Vagina (tissue), 2 donors: ENCODE results near the gene TBC1D17. TPM values are rescaled to one million over a fixed set of nuclear protein-coding genes. Genes with fewer than 3 reads are reported as not detected.

Experiments used
- DNase-seq, 2 donors: peaks; one replicate each; pipeline ENCODE4 v3.0.0-alpha.2; 2017; ENCODE audit errors: extremely low spot score in 2 of 2
- H3K27ac ChIP-seq: fragments of 200-600 bp; sonication (generic); one replicate; pipeline ENCODE4 v1.5.1; 2019
- H3K27me3 ChIP-seq: fragments of 200-600 bp; sonication (generic); one replicate; pipeline ENCODE4 v1.5.1; 2019
- H3K36me3 ChIP-seq, 2 donors: fragments of 200-600 bp; sonication (generic); one replicate each; pipeline ENCODE4 v1.5.1; 2017 to 2019
- H3K4me1 ChIP-seq: fragments of 200-600 bp; sonication (generic); one replicate; pipeline ENCODE4 v1.5.1; 2019
- H3K4me3 ChIP-seq, 2 donors: fragments of 200-600 bp; sonication (generic); 1 replicate in 1 of 2; 2 replicates in 1 of 2; pipeline ENCODE4 v1.5.1; 2016 to 2019
- H3K9me3 ChIP-seq: fragments of 200-600 bp; sonication (generic); one replicate; pipeline ENCODE4 v1.5.1; 2019
- POLR2A ChIP-seq, 2 donors: fragments of 450-650 bp; IDR thresholded peaks; one replicate each; pipeline ENCODE4 v1.6.1; 2017; ENCODE audit warnings: antibody characterized with exemption in 2 of 2, mild to moderate bottlenecking in 2 of 2, moderate library complexity in 2 of 2
- POLR2AphosphoS5 ChIP-seq, 2 donors: sonication (generic); formaldehyde crosslinking; IDR thresholded peaks; one replicate each; pipeline ENCODE4 v1.9.0; 2017; ENCODE audit warnings: antibody characterized with exemption in 2 of 2, mild to moderate bottlenecking in 2 of 2, low read depth in 1 of 2; ENCODE audit not compliant: insufficient read depth in 1 of 2
- intact Hi-C: fragments of 100-400 bp; cut with DNase I; formaldehyde crosslinking; loops from one replicate; pipeline ENCODE4 v1.15.1; 2023
- total RNA-seq: library from RNA; depleted of rRNA; stranded (reverse); fragments of >200 nt; gene quantifications from one replicate; pipeline ENCODE4 v1.2.3, GENCODE V29; 2016
- TF ChIP-seq, protein P1 (sequence below), 3 experiments: fragments of 450-650 bp in 2 of 3; fragments of 200-600 bp in 1 of 3; sonication (generic) in 1 of 3; IDR thresholded peaks; one replicate each; pipeline ENCODE4 v1.5.1; 2017 to 2019; ENCODE audit warnings: antibody characterized with exemption in 3 of 3, mild to moderate bottlenecking in 2 of 3, moderate library complexity in 2 of 3

TBC1D17 gene
- total RNA-seq, 1 donor from 2014 or later, result 34.9 TPM

DNA sequence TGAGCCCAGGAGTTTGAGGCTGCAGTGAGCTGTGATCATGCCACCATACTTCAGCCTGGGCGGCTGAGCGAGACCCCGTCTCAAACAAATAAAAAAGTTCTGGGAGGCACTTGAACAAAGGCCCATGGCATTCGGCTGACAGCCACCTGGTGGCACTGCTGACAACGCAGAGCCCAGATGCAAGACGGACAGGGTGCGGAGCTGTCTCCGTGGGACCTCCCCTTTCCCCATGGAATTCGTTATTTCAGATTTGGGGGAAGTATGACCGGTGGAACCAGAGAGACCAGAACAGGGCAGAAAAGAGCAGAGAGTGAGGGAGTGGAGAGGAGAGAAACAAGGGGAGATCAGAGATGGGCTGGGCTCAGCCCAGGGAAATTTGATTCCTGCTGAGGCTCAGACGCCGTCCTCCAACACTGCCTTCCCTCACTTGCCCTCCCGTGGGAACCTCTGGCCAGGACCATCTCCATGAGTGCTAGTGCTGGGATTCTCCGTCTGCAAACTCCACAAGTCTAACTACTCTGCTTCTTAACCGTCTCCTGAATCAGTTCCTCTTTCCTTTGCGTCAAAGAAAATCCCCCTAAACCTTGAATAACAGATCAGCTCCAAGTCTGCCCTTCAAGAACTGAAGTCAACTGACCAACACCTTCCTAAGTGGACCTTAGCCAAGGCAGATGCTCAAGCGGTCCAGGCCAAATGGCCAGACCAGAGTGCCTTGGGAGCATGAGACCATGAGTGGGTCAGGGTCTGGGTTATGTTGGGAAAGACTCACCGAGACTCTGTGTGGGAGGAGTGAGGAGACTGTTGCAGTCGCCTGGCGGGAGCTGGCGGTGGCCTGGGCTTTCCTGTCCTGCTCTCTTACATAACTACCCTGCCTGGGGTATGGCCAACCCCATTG is 39.6 kb downstream of the TBC1D17 start:
- Histone ChIP-seq H3K4me1 (no peaks in the 10 kb centered on the region), H3K4me3 (no peak overlapping the region), H3K27me3 (no peaks in the 10 kb centered on the region), H3K9me3 (no peaks in the 10 kb centered on the region), H3K27ac (no peak overlapping the region), H3K36me3 (peaks cover 0 to 7% of the 10 kb centered on the region in 2 donors)
- no peak for DNase-seq
- intact Hi-C loops, result no loop called here
- TF ChIP-seq POLR2A (IDR thresholded peaks at IDR 0.05) (no peak), POLR2AphosphoS5 (IDR thresholded peaks at IDR 0.05; ENCODE audit: insufficient read depth in 1 of 2, low read depth in 1 of 2) (no peak)
- TF ChIP-seq, protein P1, sequence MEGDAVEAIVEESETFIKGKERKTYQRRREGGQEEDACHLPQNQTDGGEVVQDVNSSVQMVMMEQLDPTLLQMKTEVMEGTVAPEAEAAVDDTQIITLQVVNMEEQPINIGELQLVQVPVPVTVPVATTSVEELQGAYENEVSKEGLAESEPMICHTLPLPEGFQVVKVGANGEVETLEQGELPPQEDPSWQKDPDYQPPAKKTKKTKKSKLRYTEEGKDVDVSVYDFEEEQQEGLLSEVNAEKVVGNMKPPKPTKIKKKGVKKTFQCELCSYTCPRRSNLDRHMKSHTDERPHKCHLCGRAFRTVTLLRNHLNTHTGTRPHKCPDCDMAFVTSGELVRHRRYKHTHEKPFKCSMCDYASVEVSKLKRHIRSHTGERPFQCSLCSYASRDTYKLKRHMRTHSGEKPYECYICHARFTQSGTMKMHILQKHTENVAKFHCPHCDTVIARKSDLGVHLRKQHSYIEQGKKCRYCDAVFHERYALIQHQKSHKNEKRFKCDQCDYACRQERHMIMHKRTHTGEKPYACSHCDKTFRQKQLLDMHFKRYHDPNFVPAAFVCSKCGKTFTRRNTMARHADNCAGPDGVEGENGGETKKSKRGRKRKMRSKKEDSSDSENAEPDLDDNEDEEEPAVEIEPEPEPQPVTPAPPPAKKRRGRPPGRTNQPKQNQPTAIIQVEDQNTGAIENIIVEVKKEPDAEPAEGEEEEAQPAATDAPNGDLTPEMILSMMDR (IDR thresholded peaks at IDR 0.05), result no peak

DNA sequence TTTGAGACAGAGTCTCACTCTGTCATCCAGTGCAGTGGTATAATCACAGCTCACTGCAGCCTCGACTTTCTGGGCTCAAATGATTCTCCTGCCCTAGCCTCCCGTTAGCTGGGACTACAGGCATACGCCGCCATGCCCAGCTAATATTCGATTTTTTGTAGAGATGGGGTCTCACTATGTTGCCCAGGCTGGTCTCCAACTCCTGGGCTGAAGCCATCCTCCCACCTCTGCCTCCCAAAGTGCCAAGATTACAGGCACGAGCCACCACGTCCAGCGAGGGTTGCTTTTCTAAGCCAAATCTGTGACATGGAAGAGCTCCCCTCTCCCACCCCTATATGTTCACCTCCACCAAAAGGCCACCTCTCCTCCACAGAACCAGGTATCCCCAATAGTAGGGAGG is 40.6 kb downstream of the TBC1D17 start:
- Histone ChIP-seq H3K9me3 (no peaks in the 10 kb centered on the region), H3K36me3 (peaks cover 0 to 14% of the 10 kb centered on the region in 2 donors), H3K27ac (no peak overlapping the region), H3K4me3 (no peak overlapping the region), H3K4me1 (peaks cover 6% of the 10 kb centered on the region), H3K27me3 (no peaks in the 10 kb centered on the region)
- intact Hi-C loops, result no loop called here
- no peak for DNase-seq
- TF ChIP-seq POLR2A (IDR thresholded peaks at IDR 0.05), result no peak
- TF ChIP-seq, protein P1 (IDR thresholded peaks at IDR 0.05), result no peak
- TF ChIP-seq POLR2AphosphoS5 (IDR thresholded peaks at IDR 0.05; ENCODE audit: insufficient read depth in 1 of 2, low read depth in 1 of 2), result no peak

DNA sequence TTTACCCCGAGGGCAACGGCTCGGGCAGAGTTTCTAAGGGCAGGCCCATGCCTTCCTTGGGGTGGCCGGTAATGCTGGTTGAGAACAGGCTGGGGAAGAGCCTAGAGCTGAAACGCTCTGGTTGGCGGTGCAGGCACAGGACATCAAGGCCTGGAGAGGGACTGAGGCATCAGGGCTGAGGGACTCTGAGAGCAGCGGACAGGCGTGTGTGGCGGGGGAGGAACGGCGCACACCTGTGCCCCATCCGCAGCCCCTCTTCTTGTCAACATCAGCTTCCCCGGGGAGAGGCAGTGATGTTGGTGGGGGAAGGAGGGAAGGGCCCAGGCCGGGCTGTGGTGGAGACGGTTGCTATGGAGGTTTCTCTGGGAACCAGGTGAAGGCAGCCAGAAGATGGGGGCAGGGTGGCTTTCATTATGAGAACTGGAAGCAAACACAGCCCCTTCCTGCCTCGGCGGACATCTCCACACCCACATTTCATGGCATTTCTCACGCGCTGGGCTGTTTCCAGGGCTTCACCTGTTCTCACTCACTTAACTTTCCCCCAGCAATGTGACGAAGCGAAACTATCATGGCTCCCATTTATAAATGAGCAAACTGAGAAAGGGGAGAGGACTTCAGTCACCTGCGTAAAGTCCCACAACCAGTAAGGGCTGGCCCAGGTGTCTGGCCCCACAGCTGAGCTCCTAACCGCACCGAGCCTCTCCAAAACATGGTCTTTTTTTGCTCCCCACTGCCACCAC is 43.3 kb downstream of the TBC1D17 start:
- DNase-seq, result no peak
- intact Hi-C loops, result no loop called here
- Histone ChIP-seq H3K9me3 (no peaks in the 10 kb centered on the region), H3K4me1 (peaks cover 20% of the 10 kb centered on the region), H3K4me3 (no peak overlapping the region), H3K36me3 (peaks cover 0 to 26% of the 10 kb centered on the region in 2 donors), H3K27ac (no peak overlapping the region), H3K27me3 (no peaks in the 10 kb centered on the region)
- TF ChIP-seq POLR2AphosphoS5 (IDR thresholded peaks at IDR 0.05; ENCODE audit: insufficient read depth in 1 of 2, low read depth in 1 of 2) (no peak), POLR2A (IDR thresholded peaks at IDR 0.05) (no peak)
- TF ChIP-seq, protein P1 (IDR thresholded peaks at IDR 0.05), result no peak

DNA sequence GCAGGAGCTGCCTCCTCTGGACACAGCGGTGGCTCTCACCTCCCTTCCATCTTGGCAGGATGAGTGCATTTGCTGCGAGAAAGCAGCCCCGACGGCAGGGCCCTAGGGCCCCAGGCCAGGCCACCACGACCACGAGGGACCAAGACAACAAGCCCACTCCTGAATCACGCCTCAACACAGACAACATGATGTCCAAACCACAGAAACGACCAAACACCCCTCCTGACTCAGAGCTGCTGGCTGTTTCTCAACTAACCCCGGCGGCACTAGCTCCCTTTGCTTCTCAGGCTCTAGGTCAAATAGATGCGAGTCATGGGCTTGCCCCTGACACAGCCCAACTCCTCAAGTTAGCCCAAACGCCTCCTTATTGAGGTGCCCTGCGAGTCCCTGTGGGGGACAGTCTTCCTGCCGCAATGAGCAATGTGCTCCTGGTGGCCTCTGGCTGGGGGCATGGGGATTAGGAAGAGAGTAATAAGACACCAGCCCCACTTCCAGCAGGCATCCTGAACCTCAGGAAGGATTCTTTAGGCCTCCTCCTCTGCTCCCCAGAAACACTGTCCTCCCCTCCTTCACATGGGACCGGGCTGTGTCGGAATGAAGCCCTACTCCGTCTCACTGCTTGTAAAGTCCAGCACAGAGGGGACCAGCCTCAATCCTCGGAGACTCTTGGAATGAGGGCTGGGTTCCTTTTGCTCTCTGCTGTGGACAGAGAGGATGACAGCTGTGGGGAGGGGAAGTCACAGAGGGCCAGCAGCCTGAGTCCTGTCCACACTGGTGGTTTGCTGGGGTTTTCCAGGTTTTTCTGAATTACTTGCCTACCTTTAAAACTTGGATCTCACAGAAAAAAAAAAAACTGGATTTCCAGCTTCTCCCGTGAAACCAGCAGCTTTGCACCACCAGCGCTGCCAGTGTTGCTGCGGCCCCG is 44.6 kb downstream of the TBC1D17 start:
- intact Hi-C loops, result loop anchor here (2.0 kb wide), 1 partner anchor 25 kb away; the partner anchor contains the start of gene IL4I1
- H3K4me1 ChIP-seq, result peaks cover 28% of the 10 kb centered on the region
- no peak for DNase-seq
- H3K9me3 ChIP-seq, result no peaks in the 10 kb centered on the region
- H3K36me3 ChIP-seq, result peaks cover 0 to 31% of the 10 kb centered on the region in 2 donors
- TF ChIP-seq POLR2A (IDR thresholded peaks at IDR 0.05), result no peak
- TF ChIP-seq POLR2AphosphoS5 (IDR thresholded peaks at IDR 0.05; ENCODE audit: insufficient read depth in 1 of 2, low read depth in 1 of 2), result no peak
- TF ChIP-seq, protein P1 (IDR thresholded peaks at IDR 0.05), result no peak
- no peak overlapping the region for H3K27ac ChIP-seq
- H3K4me3 ChIP-seq, result no peak overlapping the region
- H3K27me3 ChIP-seq, result no peaks in the 10 kb centered on the region
